NCI-H510A treated with DMSO at 0.1 percent for 48 hours (cell line): ENCODE data around the gene KCNN3.
A peak's percentile ranks its signal among the peaks of the same experiment; 100 is the strongest.

Experiments
- DNase-seq: peaks from one replicate; lab custom pipeline; 2025; lab: John Stamatoyannopoulos, UW

Gene KCNN3

DNA sequence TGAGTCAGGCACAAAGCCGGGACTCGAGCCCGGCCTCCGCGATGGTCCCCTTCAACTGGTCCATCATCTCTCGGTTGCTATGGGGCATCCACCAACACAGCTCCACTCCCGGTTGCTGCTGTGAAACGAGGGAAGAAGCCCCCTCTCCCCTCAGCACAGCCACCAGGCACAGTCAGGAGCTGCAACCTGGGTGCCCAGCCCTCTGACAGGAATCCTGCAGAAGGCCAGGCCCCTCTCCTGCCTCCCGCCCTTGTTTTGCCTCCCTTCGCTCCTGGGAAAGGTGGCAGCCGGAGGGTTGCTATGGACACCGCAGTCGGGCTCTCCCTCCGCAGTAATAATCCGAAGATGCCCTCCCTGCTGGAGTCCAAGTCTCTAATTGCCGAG is 8.9 kb upstream of the KCNN3 start:
- DNase-seq: no peak

GRCh38 chr1:154878371-154879037 is 8.4 kb upstream of the KCNN3 start:
- DNase-seq: peak; percentile 55

- no peak for DNase-seq
These were observed 7.4 kb upstream of the KCNN3 start for GRCh38 chr1:154877370-154877974.

- no peak for DNase-seq
These were observed 6.8 kb upstream of the KCNN3 start for GRCh38 chr1:154876842-154877369.

DNA sequence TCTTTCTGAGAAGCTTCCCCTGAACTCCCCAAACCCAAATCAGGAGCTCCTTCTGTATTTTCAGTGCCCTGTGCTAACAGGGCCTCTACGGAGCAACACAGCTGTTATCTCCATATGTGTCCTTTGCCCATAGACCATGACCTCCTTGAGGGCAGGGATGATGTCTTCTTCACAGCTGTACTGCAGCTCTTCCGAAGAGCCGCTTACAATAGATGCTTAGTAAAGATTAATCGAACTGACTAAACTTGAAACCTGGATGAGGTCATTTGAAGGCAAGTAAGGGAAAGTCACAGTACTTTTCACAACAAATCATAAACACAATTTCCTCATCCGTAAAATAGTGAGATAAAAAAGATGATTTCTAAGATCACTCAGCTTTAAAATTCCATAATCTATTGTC is 4.4 kb upstream of the KCNN3 start:
- DNase-seq: no peak

DNA sequence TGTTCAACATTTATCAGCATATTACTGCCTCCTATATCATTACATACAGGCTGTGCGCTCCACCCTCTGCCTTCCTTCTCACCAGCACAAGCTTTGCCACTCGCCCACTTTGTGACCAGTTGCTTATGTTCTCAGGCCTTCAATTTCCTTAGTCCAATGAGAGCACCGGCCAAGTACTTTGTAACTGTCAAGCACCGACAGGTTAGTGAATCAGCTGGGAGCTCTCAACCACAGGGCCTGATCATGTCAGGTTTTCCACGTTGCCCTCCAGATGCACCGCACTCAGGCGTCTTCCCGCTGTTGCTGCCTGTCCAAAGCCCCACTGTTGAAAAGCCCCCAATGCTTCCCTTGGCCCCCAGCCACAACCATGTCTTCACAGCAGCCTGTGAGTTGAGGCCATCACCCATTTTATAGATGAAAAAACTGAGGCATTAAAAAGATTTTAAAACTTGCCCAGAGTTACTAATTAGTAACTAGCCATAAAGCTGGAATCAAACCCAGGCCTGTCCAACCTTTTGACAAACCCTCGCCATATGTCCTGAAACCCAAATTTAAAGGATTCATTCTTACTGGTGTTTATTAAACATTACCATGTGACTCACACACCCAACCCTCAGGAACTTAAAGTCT is 3.4 kb upstream of the KCNN3 start:
- no peak for DNase-seq

DNA sequence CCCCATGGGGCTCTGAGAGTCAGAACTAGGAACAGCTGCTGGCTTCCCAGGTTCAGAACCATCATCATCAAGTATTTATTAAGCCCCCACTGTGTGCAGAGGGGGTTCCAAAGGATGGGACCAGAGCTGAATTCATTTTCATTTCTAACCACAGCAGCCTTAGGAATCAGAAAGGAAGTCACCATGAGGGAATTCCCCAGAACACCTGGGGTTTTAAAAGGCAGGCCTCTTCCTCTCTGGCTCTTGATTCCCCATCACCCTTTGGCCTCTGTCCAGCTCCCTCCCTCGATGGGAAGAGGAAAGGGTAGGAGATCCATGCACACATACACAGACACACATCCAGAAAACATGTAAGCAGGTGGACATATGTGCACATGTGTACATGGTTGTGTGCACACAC is 1.3 kb upstream of the KCNN3 start:
- DNase-seq: peak; percentile 24

DNA sequence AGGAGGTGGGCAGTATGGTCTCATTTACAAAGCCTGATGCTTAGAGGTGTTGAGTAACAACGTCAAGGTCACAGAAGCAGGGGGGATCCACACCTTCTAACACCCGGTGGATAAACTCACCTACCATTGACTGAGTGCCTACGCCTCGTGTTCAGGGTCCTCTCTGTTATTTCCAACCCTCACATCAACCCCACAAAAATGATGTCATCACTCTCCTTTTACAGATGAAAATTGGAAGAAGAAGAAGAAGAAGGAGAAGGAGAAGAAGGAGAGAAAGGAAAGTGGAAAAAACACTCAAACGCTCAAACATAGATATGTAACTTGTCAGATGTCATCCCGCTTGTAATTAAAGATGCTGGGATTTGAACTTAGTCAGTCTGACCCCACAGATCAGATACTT is 653 bp upstream of the KCNN3 start:
- DNase-seq: no peak

GRCh38 chr1:154869351-154870114 is 548 bp downstream of the KCNN3 start:
- peak; percentile 22 for DNase-seq

- no peak for DNase-seq
These were observed 2.1 kb downstream of the KCNN3 start for GRCh38 chr1:154867841-154868605.

- no peak for DNase-seq
These were observed 2.8 kb downstream of the KCNN3 start for GRCh38 chr1:154867064-154867825.

DNA sequence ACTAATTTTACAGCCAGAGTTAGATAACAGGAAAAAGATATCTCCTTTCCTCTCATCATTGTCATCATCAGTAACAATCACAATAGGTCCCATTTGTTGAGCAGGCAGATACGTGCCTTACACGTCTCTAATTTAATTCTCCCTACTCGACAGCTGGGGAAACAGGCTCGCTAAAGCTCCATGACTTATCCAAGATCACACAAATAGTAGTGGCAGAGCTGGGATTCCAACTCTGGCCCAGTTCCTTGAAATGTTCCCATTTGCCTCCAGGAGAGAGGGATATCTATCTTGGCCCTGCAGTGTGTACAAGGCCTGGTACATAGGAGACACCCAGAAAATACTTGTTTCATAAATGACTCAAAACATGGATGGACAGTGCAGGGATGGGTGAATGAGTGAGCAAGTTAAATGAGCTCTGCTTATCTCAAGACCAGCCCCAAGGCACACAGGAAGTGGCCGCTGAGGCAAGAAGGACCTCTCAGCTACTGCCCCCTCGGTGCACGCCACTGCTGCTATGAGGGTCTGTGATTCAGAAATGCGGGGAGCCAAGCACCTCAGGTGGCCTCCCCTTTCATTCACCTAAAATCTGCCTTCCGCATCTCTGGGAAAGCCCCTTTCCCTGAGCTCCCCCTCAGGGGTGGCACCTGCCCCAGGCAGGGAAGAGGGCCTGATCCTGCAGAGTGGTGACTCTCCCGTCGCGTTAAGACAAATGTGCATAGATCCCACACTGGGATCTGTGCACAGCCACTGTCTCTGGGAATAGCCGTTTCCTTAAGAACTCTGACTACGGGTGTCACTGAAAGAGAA is 3.6 kb downstream of the KCNN3 start:
- DNase-seq: no peak

GRCh38 chr1:154865442-154866256 is 4.4 kb downstream of the KCNN3 start:
- DNase-seq: no peak

- DNase-seq: no peak
These were observed 5.7 kb downstream of the KCNN3 start for GRCh38 chr1:154864189-154864975.

DNA sequence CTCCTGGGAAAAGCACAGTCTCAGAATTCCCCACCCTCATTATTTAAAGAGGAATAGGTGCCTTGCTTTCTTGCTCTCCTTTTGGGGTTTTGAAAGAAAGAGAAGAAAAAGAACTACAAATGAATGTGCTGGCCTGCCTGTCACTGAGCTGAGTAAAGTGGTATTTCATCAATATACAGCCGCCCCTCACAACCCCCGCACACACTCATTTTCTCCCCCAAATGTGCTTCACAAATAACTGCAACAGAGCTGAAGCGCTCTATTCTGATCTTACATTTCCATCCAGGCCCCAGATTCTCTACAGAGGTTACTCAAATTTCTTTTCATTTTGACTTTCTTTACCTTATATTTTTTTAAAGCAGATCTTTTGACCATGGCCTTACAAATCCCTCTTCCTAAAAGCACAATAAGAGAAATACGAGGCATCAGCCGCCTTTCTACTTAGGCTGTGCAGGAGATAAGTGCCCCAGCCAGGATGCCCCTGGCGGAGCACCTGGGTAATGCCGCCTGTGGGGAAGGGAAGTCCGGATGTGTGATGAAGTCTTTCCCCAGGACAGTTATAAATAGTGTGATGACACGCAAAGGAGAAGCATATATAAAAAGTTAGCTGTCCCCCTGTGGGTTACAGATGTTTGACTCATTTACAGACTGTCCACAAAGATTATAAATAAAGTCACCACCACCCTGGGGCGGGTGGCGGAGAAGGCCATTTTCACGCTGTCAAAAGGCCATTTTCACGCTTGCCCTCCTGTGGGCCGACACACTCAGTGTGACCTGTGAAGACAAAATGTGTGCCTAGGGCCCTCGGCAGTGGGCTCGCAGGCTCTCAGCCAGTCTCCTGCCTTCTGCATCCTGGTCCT is 6.5 kb downstream of the KCNN3 start:
- DNase-seq: peak; percentile 63

- DNase-seq: no peak
These were observed 7.2 kb downstream of the KCNN3 start for GRCh38 chr1:154862907-154863306.

GRCh38 chr1:154861607-154862094 is 8.4 kb downstream of the KCNN3 start:
- no peak for DNase-seq
